Epithelial cell of esophagus (primary cell): ENCODE measurements around the gene ARL4A.

Source experiments
- DNase-seq: peaks from one replicate; pipeline ENCODE4 v3.0.0; 2010; ENCODE audit warnings: low read depth
- H3K4me3 ChIP-seq: 2 replicates; pipeline ENCODE4 v1.5.1; 2011; ENCODE audit warnings: mild to moderate bottlenecking, low read length, control low read depth
- TF ChIP-seq, protein P1 (sequence below): IDR thresholded peaks from 2 replicates; pipeline ENCODE4 v1.5.1; 2011; ENCODE audit warnings: low read depth, mild to moderate bottlenecking, low read length, control low read depth, inconsistent platforms; ENCODE audit not compliant: insufficient read depth; ENCODE audit errors: missing control alignments

Gene ARL4A

DNA sequence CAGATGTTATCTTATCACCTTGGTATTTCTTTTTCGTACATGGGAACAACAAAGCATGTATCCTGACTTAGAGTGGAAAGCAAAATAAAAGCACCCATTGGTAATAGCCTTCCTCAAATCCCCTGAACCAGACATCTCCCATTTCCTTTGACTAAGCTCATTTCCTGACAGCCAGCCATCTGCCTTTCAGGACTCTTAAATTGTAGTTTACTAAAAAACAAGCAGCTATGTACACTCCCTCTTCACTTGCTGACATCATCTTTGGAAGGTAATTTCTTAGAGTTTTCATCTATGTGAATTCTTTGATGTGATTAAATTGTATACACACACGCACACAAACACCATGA, 40.7 kb downstream of the ARL4A start:
- TF ChIP-seq, protein P1, sequence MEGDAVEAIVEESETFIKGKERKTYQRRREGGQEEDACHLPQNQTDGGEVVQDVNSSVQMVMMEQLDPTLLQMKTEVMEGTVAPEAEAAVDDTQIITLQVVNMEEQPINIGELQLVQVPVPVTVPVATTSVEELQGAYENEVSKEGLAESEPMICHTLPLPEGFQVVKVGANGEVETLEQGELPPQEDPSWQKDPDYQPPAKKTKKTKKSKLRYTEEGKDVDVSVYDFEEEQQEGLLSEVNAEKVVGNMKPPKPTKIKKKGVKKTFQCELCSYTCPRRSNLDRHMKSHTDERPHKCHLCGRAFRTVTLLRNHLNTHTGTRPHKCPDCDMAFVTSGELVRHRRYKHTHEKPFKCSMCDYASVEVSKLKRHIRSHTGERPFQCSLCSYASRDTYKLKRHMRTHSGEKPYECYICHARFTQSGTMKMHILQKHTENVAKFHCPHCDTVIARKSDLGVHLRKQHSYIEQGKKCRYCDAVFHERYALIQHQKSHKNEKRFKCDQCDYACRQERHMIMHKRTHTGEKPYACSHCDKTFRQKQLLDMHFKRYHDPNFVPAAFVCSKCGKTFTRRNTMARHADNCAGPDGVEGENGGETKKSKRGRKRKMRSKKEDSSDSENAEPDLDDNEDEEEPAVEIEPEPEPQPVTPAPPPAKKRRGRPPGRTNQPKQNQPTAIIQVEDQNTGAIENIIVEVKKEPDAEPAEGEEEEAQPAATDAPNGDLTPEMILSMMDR: no peak
- no peak for DNase-seq
- no peak overlapping the region for H3K4me3 ChIP-seq

- TF ChIP-seq, protein P1: no peak
- no peak overlapping the region for H3K4me3 ChIP-seq
- DNase-seq: peak; percentile 42
Measured at GRCh38 chr7:12729112-12729511, 41.7 kb downstream of the ARL4A start.

DNA sequence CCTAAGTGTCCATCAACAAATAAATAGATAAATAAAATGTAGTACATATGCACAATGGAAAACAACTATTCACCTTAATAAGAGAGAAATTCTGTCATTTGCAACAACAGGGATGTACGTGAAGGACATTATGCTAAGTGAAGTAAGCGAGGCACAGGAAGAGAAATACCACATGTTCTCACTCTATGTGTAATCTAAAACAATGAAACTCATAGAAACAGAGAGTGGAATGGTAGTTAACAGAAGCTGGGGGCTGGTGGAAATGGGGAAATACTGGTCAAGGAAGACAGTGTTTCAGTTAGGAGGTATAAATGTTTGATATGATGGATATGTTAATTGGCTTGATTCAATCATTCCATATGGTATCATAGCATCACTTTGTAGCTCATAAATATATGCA, 43.1 kb downstream of the ARL4A start:
- TF ChIP-seq, protein P1: no peak
- DNase-seq: no peak
- H3K4me3 ChIP-seq: no peak overlapping the region

DNA sequence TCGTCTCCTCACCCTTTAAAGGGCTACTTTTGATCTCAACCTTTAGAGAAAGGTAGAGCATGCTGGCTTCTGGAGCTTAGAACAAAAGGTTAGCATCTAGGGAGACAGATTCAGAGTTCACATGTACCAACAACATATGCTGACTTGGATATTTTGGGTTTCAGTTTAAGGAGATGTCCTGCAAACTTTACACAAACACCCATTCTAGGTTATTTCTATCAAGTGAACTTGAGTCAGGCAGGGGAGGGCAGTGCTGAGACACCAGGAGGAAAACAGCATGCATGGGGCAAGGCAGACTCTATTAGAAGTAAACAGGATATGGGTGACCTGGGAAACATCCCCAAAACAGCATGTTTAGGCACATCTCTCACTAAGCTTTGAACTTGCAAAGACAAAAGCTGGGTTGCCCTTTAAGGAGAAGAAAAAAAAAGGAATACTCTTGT, 43.8 kb downstream of the ARL4A start:
- H3K4me3 ChIP-seq: no peak overlapping the region
- peak; percentile 86 for DNase-seq
- TF ChIP-seq, protein P1: peak; percentile 63

GRCh38 chr7:12731775-12732174, 44.3 kb downstream of the ARL4A start:
- TF ChIP-seq, protein P1: no peak
- no peak for DNase-seq

GRCh38 chr7:12732428-12732827, 45.0 kb downstream of the ARL4A start:
- TF ChIP-seq, protein P1: no peak
- H3K4me3 ChIP-seq: no peak overlapping the region
- DNase-seq: no peak

More at GRCh38 chr7:12731775-12732174, 44.3 kb downstream of the ARL4A start:
- H3K4me3 ChIP-seq: no peak overlapping the region

DNA sequence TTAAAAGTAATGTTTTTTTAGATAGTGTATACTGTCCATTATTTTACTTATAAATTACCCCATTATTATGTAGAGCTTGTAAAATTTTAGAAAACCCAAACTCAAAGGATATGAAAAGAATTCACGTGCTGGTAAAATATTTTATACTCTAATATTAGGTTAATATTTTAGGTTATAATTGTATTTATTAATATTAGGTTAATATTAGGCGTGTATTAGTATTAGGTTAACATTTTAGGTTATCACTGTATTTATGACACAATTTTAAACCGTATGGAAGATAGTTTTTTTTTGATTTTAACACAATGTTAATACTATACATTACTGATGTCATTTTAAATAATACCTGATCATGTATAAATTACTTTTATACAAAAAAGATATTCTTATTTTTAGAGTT, 48.5 kb downstream of the ARL4A start:
- no peak for DNase-seq
- no peak overlapping the region for H3K4me3 ChIP-seq
- TF ChIP-seq, protein P1: no peak
